Nephron (organoid): ENCODE data around the gene FGF11.

Experiments used
- H3K27ac Mint-ChIP-seq, 3 experiments: 2 replicates each; pipeline ENCODE4 v1.8.0; 2020; ENCODE audit warnings: mixed read lengths in 3 of 3, mild to moderate bottlenecking in 2 of 3, moderate library complexity in 1 of 3
- H3K27me3 Mint-ChIP-seq: 2 replicates; pipeline ENCODE4 v1.8.0; 2021; ENCODE audit warnings: low read depth, mild to moderate bottlenecking, moderate library complexity, mixed read lengths
- H3K36me3 Mint-ChIP-seq: 2 replicates; pipeline ENCODE4 v1.8.0; 2020; ENCODE audit warnings: low read depth, mixed read lengths
- H3K4me1 Mint-ChIP-seq: 2 replicates; pipeline ENCODE4 v1.8.0; 2020; ENCODE audit warnings: mixed read lengths
- H3K4me3 Mint-ChIP-seq, 3 experiments: 2 replicates each; pipeline ENCODE4 v1.8.0; 2020; ENCODE audit warnings: mild to moderate bottlenecking in 3 of 3, mixed read lengths in 3 of 3, moderate library complexity in 2 of 3
- H3K9me3 Mint-ChIP-seq: 2 replicates; pipeline ENCODE4 v1.8.0; 2020; ENCODE audit warnings: mixed read lengths
- CTCF ChIP-seq, 3 experiments: fragments of 200-600 bp; sonication (generic); IDR thresholded peaks; one replicate each; pipeline ENCODE4 v1.5.0; 2021; ENCODE audit warnings: antibody characterized with exemption in 3 of 3; ENCODE audit not compliant: unreplicated experiment in 3 of 3

FGF11 gene

GRCh38 chr17:7418472-7419152 is 20.7 kb upstream of the FGF11 start:
- H3K27ac Mint-ChIP-seq = peak overlapping the region in 1 of 3 experiments; percentile 78
- H3K4me1 Mint-ChIP-seq = peaks cover 3% of the 10 kb centered on the region
- no peaks in the 10 kb centered on the region for H3K27me3 Mint-ChIP-seq
- H3K4me3 Mint-ChIP-seq = no peak overlapping the region
- no peaks in the 10 kb centered on the region for H3K9me3 Mint-ChIP-seq
- no peak for TF ChIP-seq CTCF (IDR thresholded peaks at IDR 0.05; ENCODE audit: unreplicated experiment in 3 of 3)
- H3K36me3 Mint-ChIP-seq = peaks cover 11% of the 10 kb centered on the region

- H3K27ac Mint-ChIP-seq = peak within 1 kb of the TSS in 2 of 3 experiments; percentile 40 to 78
- H3K27me3 Mint-ChIP-seq = peaks cover 4% of the 10 kb centered on the region
- H3K36me3 Mint-ChIP-seq = peaks cover 11% of the 10 kb centered on the region
- H3K9me3 Mint-ChIP-seq = no peaks in the 10 kb centered on the region
- peaks cover 6% of the 10 kb centered on the region for H3K4me1 Mint-ChIP-seq
- H3K4me3 Mint-ChIP-seq = no peak within 1 kb of the TSS
- TF ChIP-seq CTCF (IDR thresholded peaks at IDR 0.05; ENCODE audit: unreplicated experiment in 3 of 3) = no peak
These were observed 19.3 kb upstream of the FGF11 start, which contains the start of gene SPEM1 for GRCh38 chr17:7419819-7420610. TSS of gene SPEM1 (plus strand) at chr17:7420324. CDS start at chr17:7420385, 61 bp downstream.

- peaks cover 4% of the 10 kb centered on the region for H3K27me3 Mint-ChIP-seq
- no peak for TF ChIP-seq CTCF (IDR thresholded peaks at IDR 0.05; ENCODE audit: unreplicated experiment in 3 of 3)
- H3K27ac Mint-ChIP-seq = no peak overlapping the region
- peaks cover 5% of the 10 kb centered on the region for H3K36me3 Mint-ChIP-seq
- H3K9me3 Mint-ChIP-seq = no peaks in the 10 kb centered on the region
- no peak overlapping the region for H3K4me3 Mint-ChIP-seq
- peaks cover 6% of the 10 kb centered on the region for H3K4me1 Mint-ChIP-seq
These were observed 18.1 kb upstream of the FGF11 start for GRCh38 chr17:7421186-7421585.

- Mint-ChIP-seq H3K4me1 (peaks cover 6% of the 10 kb centered on the region), H3K36me3 (no peaks in the 10 kb centered on the region), H3K4me3 (no peak overlapping the region), H3K27me3 (peaks cover 4% of the 10 kb centered on the region), H3K9me3 (no peaks in the 10 kb centered on the region), H3K27ac (peak overlapping the region; percentile 15 to 54 (median 53))
- no peak for TF ChIP-seq CTCF (IDR thresholded peaks at IDR 0.05; ENCODE audit: unreplicated experiment in 3 of 3)
These were observed 15.6 kb upstream of the FGF11 start for GRCh38 chr17:7423679-7424078.

GRCh38 chr17:7425316-7425715 is 14.0 kb upstream of the FGF11 start, which contains the start of gene SPEM2:
TSS of gene SPEM2 (plus strand) at chr17:7425616. CDS start at chr17:7425689, 73 bp downstream.
- no peak within 1 kb of the TSS for H3K27ac Mint-ChIP-seq
- H3K36me3 Mint-ChIP-seq = no peaks in the 10 kb centered on the region
- H3K27me3 Mint-ChIP-seq = peaks cover 4% of the 10 kb centered on the region
- no peak within 1 kb of the TSS for H3K4me3 Mint-ChIP-seq
- no peaks in the 10 kb centered on the region for H3K9me3 Mint-ChIP-seq
- H3K4me1 Mint-ChIP-seq = peaks cover 6% of the 10 kb centered on the region
- no peak for TF ChIP-seq CTCF (IDR thresholded peaks at IDR 0.05; ENCODE audit: unreplicated experiment in 3 of 3)
